Fibroblast of lung (primary cell): Measurements from ENCODE around the gene TMPRSS11F. TPM values are rescaled to one million over a fixed set of nuclear protein-coding genes. Genes with fewer than 3 reads are reported as not detected.

Experiments
- DNase-seq, 2 donors: peaks; one replicate each; pipeline versions ENCODE4 v3.0.0 to v3.0.0-alpha.2; 2010; ENCODE audit warnings: low read depth in 2 of 2
- H2AFZ ChIP-seq: 2 replicates; pipeline ENCODE4 v1.5.1; 2012; ENCODE audit warnings: low read length, control low read depth, inconsistent platforms
- H3K27ac ChIP-seq: 2 replicates; pipeline ENCODE4 v1.5.1; 2011; ENCODE audit warnings: low read length, control low read depth; ENCODE audit not compliant: insufficient read depth
- H3K27me3 ChIP-seq: 2 replicates; pipeline ENCODE4 v1.5.1; 2011; ENCODE audit warnings: mild to moderate bottlenecking, low read length; ENCODE audit not compliant: control insufficient read depth, insufficient read depth
- H3K36me3 ChIP-seq: 2 replicates; pipeline ENCODE4 v1.5.1; 2011; ENCODE audit warnings: low read length; ENCODE audit not compliant: control insufficient read depth, insufficient read depth
- H3K4me1 ChIP-seq: 2 replicates; pipeline ENCODE4 v1.5.1; 2011; ENCODE audit warnings: low read length; ENCODE audit not compliant: control insufficient read depth, insufficient read depth; ENCODE audit errors: extremely low read depth
- H3K4me2 ChIP-seq: 2 replicates; pipeline ENCODE4 v1.5.1; 2011; ENCODE audit warnings: low read length, control low read depth; ENCODE audit not compliant: insufficient read depth; ENCODE audit errors: extremely low read depth
- H3K4me3 ChIP-seq, 4 experiments: fragments of 200-600 bp in 1 of 4; sonication (generic) in 1 of 4; replicated peaks in 1 of 4; 2 replicates each; pipeline ENCODE4 v1.5.1; 2011 to 2016; ENCODE audit warnings: low read length in 4 of 4, low read depth in 3 of 4, mild to moderate bottlenecking in 3 of 4, control low read depth in 2 of 4, inconsistent platforms in 1 of 4, mixed read lengths in 1 of 4; ENCODE audit not compliant: insufficient read depth in 1 of 4; ENCODE audit errors: control extremely low read depth in 1 of 4
- H3K79me2 ChIP-seq: 2 replicates; pipeline ENCODE4 v1.5.1; 2012; ENCODE audit warnings: mild to moderate bottlenecking, low read length, inconsistent platforms; ENCODE audit not compliant: control insufficient read depth, insufficient read depth
- H3K9ac ChIP-seq: 2 replicates; pipeline ENCODE4 v1.5.1; 2011; ENCODE audit warnings: mild to moderate bottlenecking, low read length, control low read depth; ENCODE audit not compliant: insufficient read depth
- H3K9me3 ChIP-seq: 2 replicates; pipeline ENCODE4 v1.5.1; 2012; ENCODE audit warnings: low read depth, low read length; ENCODE audit not compliant: control insufficient read depth, insufficient read depth
- H4K20me1 ChIP-seq: 2 replicates; pipeline ENCODE4 v1.5.1; 2011; ENCODE audit warnings: low read length; ENCODE audit not compliant: control insufficient read depth, insufficient read depth; ENCODE audit errors: extremely low read depth
- EZH2 ChIP-seq: IDR thresholded peaks from 2 replicates; pipeline ENCODE4 v1.5.1; 2012; ENCODE audit warnings: low read length, control low read depth, mild to moderate bottlenecking; ENCODE audit errors: missing control alignments
- polyA minus RNA-seq: library from RNA; depleted of rRNA, polyadenylated mRNA; stranded (reverse); fragments of >200 nt; gene quantifications from 2 replicates; pipeline ENCODE4 v1.2.3, GENCODE V29; 2011; ENCODE audit warnings: low replicate concordance
- polyA plus RNA-seq, 2 donors: library from polyadenylated mRNA; depleted of rRNA in 1 of 2; stranded (reverse) in 1 of 2; unstranded in 1 of 2; fragments of >200 nt; gene quantifications; 2 replicates each; pipeline ENCODE4 v1.2.1, GENCODE V29; 2011 to 2012; ENCODE audit warnings: missing spikeins in 1 of 2
- total RNA-seq: library from RNA; depleted of rRNA; stranded (reverse); fragments of >200 nt; gene quantifications from 2 replicates; pipeline ENCODE4 v1.2.1, GENCODE V29; 2014
- TF ChIP-seq, protein P1 (sequence below), 2 donors: IDR thresholded peaks in 1 of 2; conservative IDR thresholded peaks in 1 of 2; 1 replicate in 1 of 2; 2 replicates in 1 of 2; pipeline ENCODE4 v1.5.1; 2011 to 2012; ENCODE audit warnings: low read length in 2 of 2, control low read depth in 1 of 2, inconsistent platforms in 1 of 2, low read depth in 1 of 2, mild to moderate bottlenecking in 1 of 2

The TMPRSS11F gene
- total RNA-seq (not detected in 2 replicates), polyA plus RNA-seq (not detected in 2 replicates), polyA minus RNA-seq (not detected in 2 replicates)
- polyA plus RNA-seq (2012): not detected in 2 replicates

DNA sequence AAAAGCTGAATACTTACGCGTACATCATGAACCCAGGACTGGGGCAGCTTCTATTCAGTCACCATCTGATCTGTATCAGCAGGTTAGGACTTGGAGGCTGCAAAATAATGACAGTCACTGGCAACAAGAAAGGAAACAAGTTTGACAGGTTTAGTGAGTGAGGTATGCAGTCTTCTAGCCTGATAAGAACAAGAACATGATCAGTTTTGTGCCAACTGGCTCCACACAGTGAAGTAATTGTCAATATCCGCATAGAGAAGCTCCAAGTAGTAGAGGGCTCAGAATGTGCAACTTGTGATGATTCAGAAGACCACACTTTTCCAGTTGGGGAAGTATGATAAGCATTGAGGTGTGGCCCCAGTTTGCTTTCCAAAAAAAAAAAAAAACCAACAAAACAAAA, at the start of gene TMPRSS11F:
Gene TMPRSS11F, minus strand, starts transcription at position 77 of the 400 bp plus-strand sequence. Its CDS starts 49 bp downstream, at position 28.
- H3K4me3 ChIP-seq: no peak within 1 kb of the TSS
- no peaks in the 10 kb centered on the region for H3K27me3 ChIP-seq
- H3K9me3 ChIP-seq: no peaks in the 10 kb centered on the region
- H4K20me1 ChIP-seq: no peaks in the 10 kb centered on the region
- no peak for TF ChIP-seq EZH2
- TF ChIP-seq, protein P1, sequence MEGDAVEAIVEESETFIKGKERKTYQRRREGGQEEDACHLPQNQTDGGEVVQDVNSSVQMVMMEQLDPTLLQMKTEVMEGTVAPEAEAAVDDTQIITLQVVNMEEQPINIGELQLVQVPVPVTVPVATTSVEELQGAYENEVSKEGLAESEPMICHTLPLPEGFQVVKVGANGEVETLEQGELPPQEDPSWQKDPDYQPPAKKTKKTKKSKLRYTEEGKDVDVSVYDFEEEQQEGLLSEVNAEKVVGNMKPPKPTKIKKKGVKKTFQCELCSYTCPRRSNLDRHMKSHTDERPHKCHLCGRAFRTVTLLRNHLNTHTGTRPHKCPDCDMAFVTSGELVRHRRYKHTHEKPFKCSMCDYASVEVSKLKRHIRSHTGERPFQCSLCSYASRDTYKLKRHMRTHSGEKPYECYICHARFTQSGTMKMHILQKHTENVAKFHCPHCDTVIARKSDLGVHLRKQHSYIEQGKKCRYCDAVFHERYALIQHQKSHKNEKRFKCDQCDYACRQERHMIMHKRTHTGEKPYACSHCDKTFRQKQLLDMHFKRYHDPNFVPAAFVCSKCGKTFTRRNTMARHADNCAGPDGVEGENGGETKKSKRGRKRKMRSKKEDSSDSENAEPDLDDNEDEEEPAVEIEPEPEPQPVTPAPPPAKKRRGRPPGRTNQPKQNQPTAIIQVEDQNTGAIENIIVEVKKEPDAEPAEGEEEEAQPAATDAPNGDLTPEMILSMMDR (conservative IDR thresholded peaks at IDR 0.05 in 1 of 2, IDR thresholded peaks at IDR 0.05 in 1 of 2; ENCODE audit: low read depth in 1 of 2, low read length in 2 of 2): no peak
- H3K27ac ChIP-seq: no peak within 1 kb of the TSS
- no peaks in the 10 kb centered on the region for H3K4me1 ChIP-seq
- H3K36me3 ChIP-seq: no peaks in the 10 kb centered on the region
- H3K79me2 ChIP-seq: no peaks in the 10 kb centered on the region
- H3K4me2 ChIP-seq: no peak within 1 kb of the TSS
- no peak within 1 kb of the TSS for H2AFZ ChIP-seq
- no peak within 1 kb of the TSS for H3K9ac ChIP-seq
- DNase-seq: no peak

DNA sequence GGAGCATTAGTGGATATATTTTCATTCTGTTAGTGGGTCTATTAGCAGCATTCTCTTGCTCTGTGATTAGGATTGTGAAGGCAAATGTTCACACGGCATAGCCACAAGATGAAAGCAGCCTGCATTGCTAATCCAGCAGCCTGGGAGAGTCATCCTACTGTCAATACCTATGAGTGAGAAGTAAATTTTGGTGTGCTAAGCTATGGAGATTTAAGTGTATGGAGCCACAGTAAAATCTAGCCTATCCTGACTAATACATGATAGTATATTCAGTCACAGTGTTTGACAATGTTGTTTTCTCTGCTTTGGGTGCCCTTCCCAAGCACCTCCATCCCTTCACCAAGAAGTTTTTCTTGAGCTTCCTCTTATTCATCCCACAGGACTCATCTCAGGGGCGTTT, 47.2 kb upstream of the TMPRSS11F start:
- H3K27me3 ChIP-seq: no peaks in the 10 kb centered on the region
- H3K4me3 ChIP-seq: no peak overlapping the region
- no peaks in the 10 kb centered on the region for H4K20me1 ChIP-seq
- H3K27ac ChIP-seq: no peak overlapping the region
- DNase-seq: no peak
- no peaks in the 10 kb centered on the region for H3K4me1 ChIP-seq
- no peak overlapping the region for H2AFZ ChIP-seq
- H3K79me2 ChIP-seq: no peaks in the 10 kb centered on the region
- no peak overlapping the region for H3K9ac ChIP-seq
- no peaks in the 10 kb centered on the region for H3K36me3 ChIP-seq
- no peak overlapping the region for H3K4me2 ChIP-seq
- H3K9me3 ChIP-seq: no peaks in the 10 kb centered on the region
- no peak for TF ChIP-seq EZH2
- TF ChIP-seq, protein P1 (conservative IDR thresholded peaks at IDR 0.05 in 1 of 2, IDR thresholded peaks at IDR 0.05 in 1 of 2; ENCODE audit: low read depth in 1 of 2, low read length in 2 of 2): no peak

DNA sequence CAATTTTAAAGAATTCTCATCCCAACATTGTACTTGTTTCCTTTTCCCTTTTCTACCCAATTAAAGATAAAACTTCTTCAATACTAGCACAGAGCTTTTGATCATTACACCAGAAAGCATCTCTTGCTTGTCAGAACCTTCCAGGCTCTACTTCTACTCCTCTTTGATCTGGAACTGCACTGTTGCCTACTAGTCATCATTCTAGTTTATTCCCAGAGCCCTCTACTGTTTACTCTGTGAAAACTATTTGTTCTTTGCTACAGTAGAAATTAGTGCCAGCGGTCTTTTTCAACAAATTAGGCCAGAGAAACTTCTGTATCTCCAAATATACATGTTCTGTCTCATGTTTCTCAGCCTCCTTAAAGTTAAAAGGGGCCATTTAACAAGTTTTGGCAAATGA, 46.8 kb upstream of the TMPRSS11F start:
- no peak overlapping the region for H3K4me3 ChIP-seq
- DNase-seq: no peak
- no peaks in the 10 kb centered on the region for H3K27me3 ChIP-seq
- no peak for TF ChIP-seq EZH2
- TF ChIP-seq, protein P1 (conservative IDR thresholded peaks at IDR 0.05 in 1 of 2, IDR thresholded peaks at IDR 0.05 in 1 of 2; ENCODE audit: low read depth in 1 of 2, low read length in 2 of 2): no peak
- H3K4me2 ChIP-seq: no peak overlapping the region
- H3K27ac ChIP-seq: no peak overlapping the region
- no peaks in the 10 kb centered on the region for H3K36me3 ChIP-seq
- H3K79me2 ChIP-seq: no peaks in the 10 kb centered on the region
- H3K9me3 ChIP-seq: no peaks in the 10 kb centered on the region
- no peak overlapping the region for H3K9ac ChIP-seq
- no peaks in the 10 kb centered on the region for H4K20me1 ChIP-seq
- H3K4me1 ChIP-seq: no peaks in the 10 kb centered on the region
- no peak overlapping the region for H2AFZ ChIP-seq
